ENCODE results near the gene TMEM132D. TPM values are rescaled to one million over a fixed set of nuclear protein-coding genes. Genes with fewer than 3 reads are reported as not detected.

The TMEM132D gene
- total RNA-seq, 1 donor from 2014 or later, result not detected

DNA sequence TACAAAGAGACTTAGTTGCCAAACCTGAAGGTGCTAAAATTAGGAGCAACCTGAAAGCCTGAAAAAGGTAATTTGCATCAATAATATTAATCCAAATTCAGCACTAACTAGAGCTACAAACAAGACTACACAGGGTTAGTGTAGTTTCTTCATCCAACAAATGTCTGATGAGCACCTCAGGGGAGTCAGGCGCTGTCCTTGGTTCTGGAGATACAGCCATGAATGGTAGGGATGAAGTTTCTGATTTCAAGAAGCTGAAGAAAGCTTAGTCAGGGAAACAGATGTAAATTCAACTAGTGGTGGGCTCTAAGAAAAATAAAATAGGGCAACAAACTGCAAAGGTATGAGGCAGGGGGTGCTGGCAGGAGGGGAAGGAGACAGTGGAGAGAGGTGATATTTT lies 784.3 kb downstream of the TMEM132D start:
- intact Hi-C loops (cut with micrococcal nuclease), result no loop called here
- DNase-seq (no peak), ATAC-seq (no peak)

DNA sequence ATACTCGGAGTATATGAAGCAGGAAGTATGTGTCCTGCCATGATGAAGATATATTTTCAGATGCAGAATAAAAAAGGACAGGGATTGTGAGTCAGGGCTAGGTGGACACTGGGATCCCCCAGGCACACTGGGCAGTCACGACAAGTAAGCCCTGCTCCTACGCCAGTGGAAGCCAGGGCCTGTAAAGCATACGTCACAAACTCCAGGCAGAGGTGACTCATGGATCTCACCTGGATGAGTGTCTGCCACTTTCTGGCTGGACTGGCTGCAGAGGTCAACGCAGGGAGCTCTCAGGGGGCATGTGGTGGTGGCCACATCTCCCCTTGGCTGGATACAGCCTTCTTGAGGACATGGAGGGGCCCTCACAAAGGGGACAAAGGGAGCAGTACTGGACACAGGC lies 788.3 kb downstream of the TMEM132D start:
- ATAC-seq (no peak), DNase-seq (no peak)
- intact Hi-C loops (cut with micrococcal nuclease), result no loop called here

DNA sequence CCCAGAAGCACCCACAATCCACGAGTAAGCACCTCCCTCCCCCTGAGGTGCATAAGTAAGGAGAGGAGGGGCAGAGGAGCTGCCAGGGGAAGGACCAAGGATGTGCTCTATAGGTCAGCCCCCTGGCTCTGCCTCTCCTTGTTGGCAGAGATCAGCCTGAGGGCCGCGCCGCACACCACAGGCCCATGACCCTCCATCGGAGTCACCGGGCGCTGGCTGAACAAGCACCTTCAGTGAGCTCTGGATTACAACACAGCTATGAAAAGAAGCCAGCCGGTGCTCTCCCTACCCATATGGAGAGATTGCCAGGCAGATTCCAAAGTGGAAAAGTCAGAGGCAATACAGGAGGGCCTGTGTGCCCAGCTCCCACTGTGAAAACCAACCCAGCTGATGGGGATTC lies 793.2 kb downstream of the TMEM132D start:
- DNase-seq (no peak), ATAC-seq (no peak)
- intact Hi-C loops (cut with micrococcal nuclease), result no loop called here

DNA sequence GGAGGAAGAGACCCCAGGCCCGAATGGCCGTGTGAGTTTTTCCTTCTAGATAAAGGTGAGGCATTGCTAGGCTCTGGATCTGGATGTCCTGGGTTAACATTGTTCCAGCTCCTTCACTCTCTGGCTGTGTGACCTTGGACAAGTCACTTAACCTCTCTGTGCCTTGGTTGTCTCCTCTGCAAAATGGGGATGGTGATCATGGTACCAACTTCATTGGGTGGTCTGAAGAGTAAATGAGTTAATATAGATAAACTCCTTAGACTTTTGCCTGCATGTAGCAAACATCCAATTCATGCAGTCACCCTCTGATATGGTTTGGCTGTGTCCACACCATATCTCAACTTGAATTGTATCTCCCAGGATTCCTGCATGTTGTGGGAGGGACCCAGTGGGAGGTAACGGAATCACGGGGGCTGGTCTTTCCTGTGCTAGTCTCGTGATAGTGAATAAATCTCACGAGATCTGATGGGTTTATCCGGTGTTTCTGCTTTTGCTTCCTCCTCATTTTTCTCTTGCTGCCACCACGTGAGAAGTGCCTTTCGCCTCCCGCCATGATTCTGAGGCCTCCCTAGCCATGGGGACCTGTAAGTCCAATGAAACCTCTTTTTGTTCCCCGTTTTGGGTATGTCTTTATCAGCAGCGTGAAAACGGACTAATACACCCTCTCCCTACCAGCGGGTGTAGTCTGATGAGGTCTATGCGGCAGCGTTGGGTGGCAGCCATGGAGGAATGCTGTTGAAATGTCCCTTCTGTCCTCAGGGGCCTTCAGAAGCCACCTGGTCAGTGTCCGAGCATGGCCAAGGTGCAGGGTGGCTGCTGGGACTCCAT lies 794.4 kb downstream of the TMEM132D start:
- intact Hi-C loops (cut with micrococcal nuclease), result no loop called here
- no peak for DNase-seq
- ATAC-seq, result no peak

DNA sequence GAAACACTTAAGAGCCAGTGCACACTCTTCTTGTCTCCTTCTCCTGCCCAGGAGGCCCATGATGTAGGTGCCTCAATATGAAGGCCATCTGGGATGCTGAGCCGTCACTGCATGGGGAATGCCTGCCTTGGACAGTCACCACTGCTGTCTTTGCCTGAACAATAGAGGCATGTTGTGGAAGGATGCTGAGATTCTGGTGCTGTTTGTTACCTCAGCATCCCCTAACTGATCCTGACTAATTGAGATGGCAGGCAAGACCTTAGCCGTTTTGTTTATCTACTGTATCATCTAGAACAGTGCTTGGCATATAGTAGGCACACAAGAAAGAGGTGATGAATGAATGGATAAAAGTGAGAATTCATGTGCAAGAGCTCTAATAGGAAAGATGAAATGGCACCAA lies 797.1 kb downstream of the TMEM132D start:
- DNase-seq (no peak), ATAC-seq (no peak)
- intact Hi-C loops (cut with micrococcal nuclease), result no loop called here

DNA sequence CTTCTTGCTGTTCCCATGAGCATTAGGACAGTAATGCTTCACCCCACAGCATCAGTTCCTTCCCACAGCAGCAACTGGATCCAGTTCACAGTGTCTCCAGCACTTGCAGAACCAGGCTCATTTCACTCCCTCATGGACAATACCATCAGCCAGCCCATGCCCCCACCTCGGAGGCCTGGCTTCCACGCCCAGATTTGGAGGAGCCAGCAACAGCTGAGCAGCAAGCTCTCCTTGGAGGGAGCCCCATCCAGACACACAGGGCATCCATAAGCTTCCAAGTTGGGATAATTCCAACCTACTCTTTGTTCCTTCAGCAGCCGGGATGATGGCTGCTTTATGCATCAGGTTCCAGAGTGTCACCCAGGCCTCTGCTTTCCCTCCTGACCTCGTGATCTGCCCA lies 800.6 kb downstream of the TMEM132D start:
- DNase-seq, result no peak
- no peak for ATAC-seq
- intact Hi-C loops (cut with micrococcal nuclease), result no loop called here

DNA sequence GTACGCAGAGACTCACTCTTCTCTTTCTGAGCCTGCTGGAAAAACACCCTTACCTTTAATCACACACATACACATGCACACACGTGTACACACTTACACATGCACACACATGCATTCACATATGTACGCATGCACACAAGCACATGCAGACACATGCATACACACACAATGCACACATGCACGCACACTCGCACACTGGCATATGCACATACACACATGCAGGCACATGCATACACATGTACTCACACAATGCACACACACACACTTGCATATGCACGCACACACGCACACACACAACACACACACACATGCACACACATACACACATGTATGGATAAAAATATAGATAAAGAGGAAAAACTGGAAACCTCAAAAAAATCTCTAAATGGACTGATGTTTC lies 801.6 kb downstream of the TMEM132D start:
- DNase-seq (no peak), ATAC-seq (no peak)
- intact Hi-C loops (cut with micrococcal nuclease), result no loop called here

DNA sequence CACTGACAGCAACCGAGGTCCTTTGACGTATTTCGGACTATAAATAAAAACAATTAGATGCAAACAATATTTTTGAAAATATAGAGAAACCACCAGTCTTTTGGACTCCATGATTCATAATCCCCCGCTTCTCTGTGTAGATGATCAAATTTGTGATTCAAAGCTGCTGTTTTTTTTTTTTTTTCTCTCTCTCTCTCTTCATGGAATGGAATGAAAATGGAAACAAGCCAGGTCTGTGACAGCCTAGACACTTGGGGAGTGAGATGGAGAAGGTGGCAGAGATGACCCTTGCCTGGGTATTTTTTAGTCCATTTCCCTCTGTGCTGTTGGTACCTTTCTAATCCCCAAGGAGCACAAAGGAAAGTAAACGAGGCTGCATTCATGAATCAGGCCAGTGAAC lies 802.0 kb downstream of the TMEM132D start:
- ATAC-seq, result no peak
- no peak for DNase-seq
- intact Hi-C loops (cut with micrococcal nuclease), result no loop called here

DNA sequence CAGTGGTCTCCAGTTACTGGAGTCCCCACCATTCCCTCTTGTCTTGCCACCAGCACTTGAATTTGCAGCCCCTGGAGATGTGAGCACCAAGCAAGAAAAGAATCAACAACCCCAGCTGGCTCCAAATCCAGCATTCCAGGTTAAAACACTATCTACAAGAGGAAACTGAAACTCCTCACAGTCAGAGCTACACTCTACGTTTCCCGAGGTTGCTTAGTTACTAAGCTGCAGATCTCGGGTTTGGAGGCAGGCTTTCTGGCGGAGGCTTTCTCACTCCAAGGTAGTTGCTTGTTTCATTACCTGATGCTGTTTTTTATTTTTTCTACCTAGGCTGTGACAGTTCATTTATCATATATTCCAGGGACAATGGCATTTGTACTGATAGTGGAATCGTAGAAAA lies 802.4 kb downstream of the TMEM132D start:
- intact Hi-C loops (cut with micrococcal nuclease), result no loop called here
- DNase-seq (no peak), ATAC-seq (no peak)

DNA sequence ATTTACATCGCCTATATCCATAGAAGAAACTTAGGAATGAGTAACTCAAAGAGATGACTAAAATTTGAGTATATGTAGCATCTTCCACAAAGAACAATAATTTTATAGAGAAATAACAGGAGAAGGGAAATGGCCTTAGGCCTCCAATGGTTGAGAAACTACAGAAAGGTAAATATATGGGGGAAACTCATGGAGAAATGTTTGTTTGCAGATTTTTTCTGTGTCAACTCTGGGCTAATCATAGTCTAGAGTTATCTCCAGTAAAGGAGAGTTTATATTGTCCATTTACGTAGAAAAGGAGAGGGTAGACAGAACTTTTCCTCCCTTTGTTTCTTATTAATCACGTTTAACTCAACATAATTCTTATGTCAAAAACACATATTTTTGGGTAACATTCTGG lies 806.4 kb downstream of the TMEM132D start:
- ATAC-seq (no peak), DNase-seq (no peak)
- intact Hi-C loops (cut with micrococcal nuclease), result no loop called here

DNA sequence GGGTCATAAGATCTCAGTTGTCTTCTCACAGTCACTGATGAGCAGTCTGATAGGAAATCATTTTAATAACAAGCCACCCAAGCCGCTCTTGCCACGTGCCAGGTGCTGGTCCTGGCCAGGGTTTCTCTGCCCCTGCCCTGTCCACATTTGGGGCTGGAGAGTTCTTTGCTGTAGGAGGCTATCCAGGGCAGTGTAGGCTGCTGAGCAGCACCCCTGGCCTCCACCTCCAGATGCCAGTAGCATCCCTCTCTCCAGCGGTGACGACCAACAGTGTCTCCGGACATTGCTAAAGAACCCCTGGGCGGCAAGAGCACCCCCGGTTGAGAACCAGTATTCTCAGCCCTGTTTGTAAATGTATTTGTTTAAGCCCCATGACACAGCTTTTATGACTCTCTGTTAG lies 806.9 kb downstream of the TMEM132D start:
- intact Hi-C loops (cut with micrococcal nuclease), result no loop called here
- ATAC-seq, result no peak
- DNase-seq, result no peak

DNA sequence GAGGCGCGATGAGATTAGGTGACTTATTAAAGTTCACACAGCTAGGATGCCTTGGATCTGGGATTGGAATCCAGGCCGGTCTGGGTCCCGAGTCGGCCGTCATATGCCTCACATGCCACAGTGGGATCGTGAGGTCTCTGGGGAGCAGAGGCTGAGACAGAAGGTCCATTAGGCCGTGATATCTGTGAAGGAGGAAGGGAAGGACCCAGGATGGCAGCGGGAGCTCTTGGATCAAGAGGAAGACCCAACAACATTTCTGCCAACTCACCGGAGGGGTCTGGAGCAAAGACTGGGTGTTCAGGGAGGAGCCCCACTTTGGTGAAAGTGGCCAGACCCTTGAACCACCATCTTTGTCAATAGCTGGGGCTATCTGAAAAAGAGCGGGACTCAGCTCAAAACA lies 807.6 kb downstream of the TMEM132D start:
- ATAC-seq, result no peak
- DNase-seq, result no peak
- intact Hi-C loops (cut with micrococcal nuclease), result no loop called here

DNA sequence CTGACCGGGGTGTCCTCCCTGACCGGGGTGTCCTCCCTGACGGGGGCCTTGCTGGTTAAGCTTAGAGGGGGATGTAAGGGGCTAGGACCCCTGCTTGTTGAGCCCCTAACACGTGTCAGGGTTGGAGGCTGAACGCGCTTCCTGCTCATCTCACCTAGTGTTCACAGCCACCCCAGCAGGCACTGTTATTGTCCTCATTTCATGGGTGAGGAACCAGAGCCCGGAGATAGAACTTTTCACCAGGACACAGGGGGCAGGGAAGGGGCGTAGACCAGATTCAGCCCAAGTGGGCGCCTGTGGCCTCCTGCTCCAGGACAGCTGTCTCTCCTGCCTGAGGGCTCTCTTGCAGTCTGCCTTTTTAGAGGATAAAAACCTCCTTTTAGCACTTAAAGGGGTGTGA lies 814.2 kb downstream of the TMEM132D start:
- no peak for ATAC-seq
- DNase-seq, result no peak
- intact Hi-C loops (cut with micrococcal nuclease), result no loop called here

DNA sequence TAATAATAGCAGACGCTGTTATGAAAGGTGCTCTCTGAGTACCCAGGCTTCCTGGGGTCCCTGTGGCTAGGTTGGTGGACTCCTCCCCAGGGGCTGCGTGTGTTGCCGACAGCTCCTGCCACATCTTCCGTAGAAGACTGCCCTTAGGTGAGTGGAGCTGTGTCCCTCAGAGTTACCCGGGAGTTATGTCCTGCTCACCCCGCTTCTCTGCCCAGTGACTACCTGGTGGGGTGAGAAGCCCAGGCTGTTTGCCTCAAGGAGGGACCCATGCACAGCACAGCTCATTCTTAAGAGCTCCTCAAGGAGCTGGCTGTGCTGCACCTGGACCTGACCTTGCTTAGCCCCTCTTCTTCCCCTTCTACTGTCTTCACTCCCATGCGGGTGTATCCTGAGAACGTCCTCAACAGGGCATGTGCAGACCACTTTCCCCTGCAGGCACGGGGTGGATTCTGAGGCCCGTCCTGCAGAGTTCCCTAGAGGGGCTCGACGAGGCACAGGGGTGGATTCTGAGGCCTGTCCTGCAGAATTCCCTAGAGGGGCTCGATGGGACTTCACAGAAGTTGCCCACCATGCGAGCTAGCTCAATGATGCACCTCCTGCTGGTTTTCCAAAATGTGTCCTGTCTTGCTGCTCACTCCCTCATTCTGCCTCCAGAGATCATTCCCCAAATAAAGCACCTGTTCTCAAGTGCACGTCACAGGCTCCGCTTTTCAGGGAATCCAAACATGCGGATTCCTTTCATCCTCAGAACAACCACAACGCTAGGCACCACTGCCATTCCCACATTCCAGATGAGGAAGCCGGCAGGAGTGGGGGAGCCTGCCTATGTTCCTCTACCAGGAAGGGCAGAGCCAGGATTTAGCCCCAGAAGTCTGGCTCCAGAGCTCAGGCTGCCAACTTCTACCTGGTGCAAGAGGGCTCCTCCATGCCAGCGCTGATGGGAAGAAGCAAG lies 818.7 kb downstream of the TMEM132D start:
- no peak for DNase-seq
- intact Hi-C loops (cut with micrococcal nuclease), result no loop called here
- no peak for ATAC-seq

DNA sequence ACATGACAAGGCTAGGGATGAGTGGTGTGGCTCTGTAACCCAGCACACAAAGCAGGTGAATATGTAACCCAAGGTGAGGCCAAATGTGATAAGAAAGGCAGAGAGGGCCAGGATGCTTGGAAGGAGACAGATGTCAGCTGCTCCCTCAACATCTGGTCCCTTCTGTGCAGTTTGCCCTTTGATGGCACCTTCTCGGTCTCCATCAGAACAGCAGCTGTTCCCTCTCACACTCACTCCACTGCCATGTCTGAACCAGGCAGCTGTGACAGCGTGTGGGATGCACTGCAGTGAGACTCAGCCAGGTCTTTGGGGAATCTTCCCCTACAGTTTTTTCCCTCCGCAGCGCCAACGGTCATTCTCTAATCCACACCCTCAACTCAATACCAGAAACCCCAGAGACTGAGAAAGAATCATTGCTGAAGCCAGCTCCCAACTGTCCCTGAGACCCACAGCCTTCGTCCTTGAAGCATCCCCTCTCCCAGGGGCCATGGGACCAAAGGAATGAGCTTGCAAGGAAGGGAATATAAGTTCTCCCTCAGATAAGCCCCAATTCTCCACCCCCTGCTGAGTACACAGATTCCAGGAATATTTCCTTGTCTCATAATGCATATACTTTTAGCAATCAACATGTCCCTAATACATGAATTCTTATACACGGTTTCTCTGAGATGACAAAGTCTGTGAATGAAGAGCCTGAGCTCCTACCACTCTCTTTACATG lies 820.5 kb downstream of the TMEM132D start:
- intact Hi-C loops (cut with micrococcal nuclease), result no loop called here
- no peak for DNase-seq
- ATAC-seq, result no peak

DNA sequence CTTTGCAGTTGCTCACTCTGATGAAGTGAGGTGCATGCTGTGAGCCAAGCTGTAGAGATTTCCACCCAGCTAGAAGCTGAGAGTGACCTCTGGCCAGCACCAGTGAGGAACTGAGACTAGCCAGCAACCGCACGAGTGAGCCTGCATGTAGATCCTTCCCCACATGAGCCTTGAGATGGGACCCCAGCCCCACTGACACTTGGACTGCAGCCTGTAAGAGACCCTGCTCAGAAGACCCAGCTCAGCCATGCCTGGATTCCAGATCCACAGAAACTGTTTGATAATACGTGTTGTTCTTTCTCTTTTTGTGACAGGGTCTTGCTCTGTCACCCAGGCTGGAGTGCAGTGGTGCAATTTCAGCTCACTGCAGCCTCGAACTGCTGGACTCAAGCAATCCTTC lies 821.4 kb downstream of the TMEM132D start:
- DNase-seq, result no peak
- ATAC-seq, result no peak
- intact Hi-C loops (cut with micrococcal nuclease), result no loop called here

DNA sequence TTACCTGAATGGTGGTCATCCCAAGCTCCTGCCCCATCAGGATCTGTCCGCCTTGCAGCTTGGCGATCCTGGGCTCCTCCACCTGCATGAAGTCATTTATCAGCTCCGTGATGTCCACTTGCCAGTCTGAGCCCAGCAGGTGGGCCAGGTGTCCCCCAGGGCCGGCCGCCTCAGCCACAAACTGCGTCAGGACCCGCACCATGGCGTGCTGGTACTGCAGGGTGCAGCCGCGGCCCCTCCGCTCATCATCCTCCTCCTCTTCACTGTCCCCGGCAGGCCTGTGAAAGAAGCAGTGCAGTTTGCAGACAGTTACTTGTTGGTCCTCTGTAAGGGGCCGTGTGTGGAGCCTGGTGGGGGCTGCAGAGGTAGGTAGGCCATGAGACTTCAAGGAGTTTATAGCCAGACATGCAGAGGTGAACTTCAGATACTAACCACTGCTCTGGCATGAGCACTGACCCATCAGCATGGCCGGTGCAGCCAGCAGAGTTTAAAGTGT lies 822.0 kb downstream of the TMEM132D start:
- no peak for DNase-seq
- intact Hi-C loops (cut with micrococcal nuclease), result no loop called here

DNA sequence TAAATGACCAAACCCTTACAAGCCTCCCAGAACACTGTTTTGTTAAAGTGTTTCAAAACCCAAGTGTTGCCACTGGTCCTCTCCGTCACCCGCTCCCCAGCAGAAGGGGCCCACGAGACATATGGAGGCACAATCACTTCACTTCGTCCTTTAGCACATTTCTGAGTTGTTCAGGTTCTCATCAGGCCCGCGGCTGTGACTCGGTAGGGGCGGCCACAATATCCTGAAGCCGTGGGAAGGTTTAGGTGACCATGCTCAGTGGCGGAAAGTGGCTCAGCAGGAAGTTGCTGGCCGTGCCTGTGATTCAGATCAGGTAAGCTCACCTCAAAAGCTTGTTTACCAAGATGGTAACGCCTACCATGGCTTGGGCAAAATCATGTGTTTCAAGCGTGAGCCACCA lies 823.0 kb downstream of the TMEM132D start:
- DNase-seq, result no peak
- intact Hi-C loops (cut with micrococcal nuclease), result no loop called here
- ATAC-seq, result no peak

More for the DNA sequence above, 822.0 kb downstream of the TMEM132D start:
- no peak for ATAC-seq

DNA sequence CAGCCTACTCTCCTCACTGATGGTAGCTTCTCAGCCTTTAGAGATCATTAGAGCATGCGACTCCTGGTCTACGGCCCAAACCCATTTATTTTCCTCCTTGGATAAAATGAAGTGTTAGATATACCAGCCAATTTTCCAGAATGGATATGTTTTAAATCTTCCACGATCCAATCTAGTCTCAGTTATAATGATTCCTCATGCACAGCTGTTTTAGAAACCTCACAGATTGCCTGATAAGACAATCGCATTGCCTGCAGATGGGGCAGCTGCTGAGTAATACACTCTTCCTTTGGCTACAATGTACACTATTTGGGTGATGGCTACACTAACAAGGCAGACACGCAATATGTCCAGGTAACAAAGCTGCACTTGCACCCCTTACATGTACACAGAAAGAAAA lies 823.4 kb downstream of the TMEM132D start:
- ATAC-seq, result no peak
- no peak for DNase-seq
- intact Hi-C loops (cut with micrococcal nuclease), result no loop called here

DNA sequence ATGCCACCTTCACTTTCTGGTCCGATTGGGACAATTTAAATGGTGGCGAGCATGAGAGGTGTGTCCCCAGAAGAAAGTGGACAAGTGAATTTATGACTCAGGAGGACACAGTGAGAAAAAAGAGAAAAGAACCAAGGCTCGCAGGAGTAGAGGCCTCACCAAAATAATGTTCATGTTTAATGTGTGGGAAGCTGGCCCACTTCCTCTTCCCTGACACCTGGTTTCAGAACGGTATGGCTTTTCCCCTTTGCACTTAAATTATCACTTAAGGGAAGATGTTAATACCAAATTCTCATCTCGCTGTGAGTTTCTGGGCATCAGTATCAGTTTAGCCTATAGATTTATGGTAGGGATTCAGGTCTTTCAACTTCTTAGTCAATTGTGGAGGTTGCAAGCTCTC lies 824.1 kb downstream of the TMEM132D start:
- intact Hi-C loops (cut with micrococcal nuclease), result no loop called here
- DNase-seq, result no peak
- no peak for ATAC-seq
